SIG-M5 (cell line): ENCODE results near the gene SRRM4.
"Not testable (repeated sequence)": the region's sequence is repeated elsewhere in the genome, so short reads cannot be mapped to it uniquely, and the experiment has no call there.

ENCODE experiments used
- DNase-seq: peaks from one replicate; lab custom pipeline; 2025; lab: John Stamatoyannopoulos, UW

SRRM4 gene

DNA sequence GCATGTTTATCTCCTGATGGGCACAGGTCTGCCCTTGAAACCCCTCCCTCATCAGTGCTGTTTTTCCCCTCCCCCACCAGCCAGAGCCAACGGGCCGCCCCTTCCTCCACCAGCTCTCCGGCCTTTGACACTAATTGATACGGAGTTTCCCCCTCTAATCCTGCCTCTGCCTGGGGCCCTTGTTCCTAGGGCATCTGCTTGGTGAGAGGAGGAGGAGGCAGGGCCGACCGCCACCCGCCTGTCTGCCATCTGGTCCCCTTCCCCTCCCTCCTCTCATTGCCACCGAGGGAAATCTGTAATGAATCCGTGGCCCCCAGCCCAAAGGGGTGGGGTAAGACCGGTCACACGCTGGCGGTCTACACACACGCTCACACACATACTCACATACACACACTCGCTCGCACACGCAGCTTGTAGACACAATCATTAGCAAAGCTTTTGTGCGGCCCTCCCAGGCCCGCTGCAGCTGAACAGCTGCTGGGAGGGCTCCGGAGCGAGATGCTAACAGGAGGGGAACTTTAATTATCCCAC lies 27.4 kb downstream of the SRRM4 start:
- DNase-seq = no peak

- no peak for DNase-seq
These were observed 29.9 kb downstream of the SRRM4 start for GRCh38 chr12:119011231-119011630.

GRCh38 chr12:119012179-119012578 lies 30.8 kb downstream of the SRRM4 start:
- DNase-seq = no peak

GRCh38 chr12:119013023-119013422 lies 31.7 kb downstream of the SRRM4 start:
- DNase-seq = no peak

GRCh38 chr12:119014368-119014767 lies 33.0 kb downstream of the SRRM4 start:
- no peak for DNase-seq

- no peak for DNase-seq
These were observed 35.4 kb downstream of the SRRM4 start for GRCh38 chr12:119016715-119017114.

DNA sequence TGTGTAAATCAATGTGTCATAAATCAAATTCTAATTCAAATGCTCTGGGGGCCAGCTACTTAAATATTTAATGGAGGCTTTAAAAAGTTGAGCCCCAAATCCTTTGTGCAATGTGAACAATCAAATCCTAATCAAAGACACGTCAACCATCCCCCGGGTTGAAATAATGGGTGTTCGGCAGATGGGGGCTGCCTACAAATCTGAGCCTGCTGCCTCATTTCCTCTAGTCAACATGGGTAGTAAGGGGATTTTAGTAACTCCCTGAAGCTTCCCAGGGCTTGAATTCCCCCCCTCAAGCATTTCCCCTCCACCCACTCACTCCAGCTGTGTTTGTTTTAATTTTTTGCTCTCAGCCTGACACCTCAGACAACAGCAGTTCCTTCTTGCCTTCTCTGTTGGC lies 37.8 kb downstream of the SRRM4 start:
- no peak for DNase-seq

- DNase-seq = no peak
These were observed 39.3 kb downstream of the SRRM4 start for GRCh38 chr12:119020406-119021360.

DNA sequence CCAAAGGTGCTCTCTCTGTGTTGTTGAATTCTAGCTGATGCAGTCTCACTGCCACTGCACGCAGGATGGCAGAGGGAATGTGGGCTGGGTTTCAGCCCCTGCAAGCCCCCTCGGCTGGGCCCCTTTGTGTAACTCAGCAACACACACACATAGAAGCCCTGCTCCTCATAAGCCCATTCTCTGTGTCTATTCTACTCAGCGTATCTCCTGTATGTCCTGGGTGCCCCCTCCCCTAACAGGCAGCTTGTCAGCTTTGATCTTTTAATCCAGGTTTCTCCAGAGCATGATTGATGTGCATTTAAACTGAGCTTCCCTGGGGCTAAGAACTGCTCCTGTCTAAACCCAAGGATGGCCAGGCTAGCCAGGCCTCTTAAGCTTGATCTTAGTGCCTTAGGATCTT lies 43.0 kb downstream of the SRRM4 start:
- DNase-seq = no peak

DNA sequence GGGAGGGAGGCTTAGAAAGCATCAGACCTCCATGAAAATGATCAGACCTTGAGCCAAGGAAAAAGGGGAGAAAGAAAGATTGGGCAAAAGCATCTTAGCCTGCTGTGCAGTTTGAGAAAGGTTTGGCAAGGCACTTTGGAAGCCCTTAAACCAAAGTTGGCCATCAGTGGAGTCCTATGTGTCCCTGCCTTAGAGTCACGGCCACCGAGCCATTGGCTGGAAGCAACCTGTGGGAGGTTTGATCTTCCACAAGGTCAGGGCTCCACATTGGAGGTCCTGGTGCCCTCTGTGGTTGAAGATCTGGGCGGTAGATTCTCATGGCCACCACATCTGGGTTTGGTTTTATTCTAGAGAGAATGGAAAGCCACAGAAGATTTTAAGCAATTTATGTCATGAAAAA lies 44.4 kb downstream of the SRRM4 start:
- no peak for DNase-seq

DNA sequence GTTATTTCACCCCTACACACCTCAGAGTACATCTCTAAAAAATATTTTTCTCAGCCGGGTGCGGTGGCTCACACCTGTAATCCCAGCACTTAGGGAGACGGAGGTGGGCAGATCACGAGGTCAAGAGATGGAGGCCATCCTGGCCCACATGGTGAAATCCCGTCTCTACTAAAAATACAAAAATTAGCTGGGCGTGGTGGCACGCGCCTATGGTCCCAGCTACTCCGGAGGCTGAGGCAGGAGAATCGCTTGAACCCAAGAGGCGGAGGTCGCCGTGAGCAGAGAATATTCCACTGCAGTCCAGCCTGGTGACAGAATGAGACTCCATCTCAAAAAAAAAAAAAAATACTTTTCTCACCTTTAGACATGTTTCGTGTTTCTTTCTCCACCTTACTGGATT lies 52.0 kb downstream of the SRRM4 start:
- DNase-seq = not testable (repeated sequence)

DNA sequence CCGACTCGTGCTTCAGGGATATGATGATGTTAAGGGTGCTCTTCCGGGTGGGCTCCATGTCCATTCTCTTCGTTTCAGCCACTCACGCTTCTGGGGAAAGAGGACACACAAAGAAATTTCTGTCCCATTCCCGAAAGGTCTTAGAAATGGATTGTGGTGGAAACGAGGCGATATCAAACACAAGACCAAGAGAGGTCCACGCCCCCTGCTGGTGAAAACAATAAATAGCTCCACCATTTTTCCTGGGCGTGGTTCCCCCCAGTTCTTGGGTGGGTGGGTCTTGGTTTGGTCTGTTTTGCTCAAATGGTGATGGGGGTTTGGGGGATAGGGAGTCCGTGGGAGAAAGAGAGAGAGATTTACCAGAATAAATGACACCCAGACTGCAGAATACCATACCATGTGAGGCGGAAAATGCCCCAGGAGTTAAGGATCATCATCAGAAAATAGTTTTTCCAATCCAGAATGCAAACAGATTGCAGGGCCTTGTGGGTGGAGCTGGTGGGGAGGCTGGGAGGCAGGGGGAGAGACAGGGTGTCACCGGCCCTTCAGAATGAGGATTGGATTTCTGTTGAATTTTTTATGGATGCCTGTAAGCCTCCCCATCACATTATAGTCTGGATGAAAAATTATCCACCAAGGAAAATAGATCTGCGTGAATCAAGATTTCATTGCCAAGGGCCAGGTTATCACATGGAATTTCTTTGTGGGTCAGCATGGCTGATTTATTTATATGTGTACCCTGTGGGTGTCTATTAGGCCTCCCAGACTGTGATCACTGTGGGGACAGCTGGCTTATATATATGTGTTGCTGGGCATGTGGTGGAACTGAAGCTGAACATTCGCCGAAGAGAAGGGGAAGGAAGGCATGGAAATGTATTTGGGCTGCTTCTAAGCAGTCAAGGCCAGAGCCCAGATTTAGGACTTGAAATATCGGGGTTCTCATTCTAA lies 55.8 kb downstream of the SRRM4 start:
- DNase-seq = no peak

DNA sequence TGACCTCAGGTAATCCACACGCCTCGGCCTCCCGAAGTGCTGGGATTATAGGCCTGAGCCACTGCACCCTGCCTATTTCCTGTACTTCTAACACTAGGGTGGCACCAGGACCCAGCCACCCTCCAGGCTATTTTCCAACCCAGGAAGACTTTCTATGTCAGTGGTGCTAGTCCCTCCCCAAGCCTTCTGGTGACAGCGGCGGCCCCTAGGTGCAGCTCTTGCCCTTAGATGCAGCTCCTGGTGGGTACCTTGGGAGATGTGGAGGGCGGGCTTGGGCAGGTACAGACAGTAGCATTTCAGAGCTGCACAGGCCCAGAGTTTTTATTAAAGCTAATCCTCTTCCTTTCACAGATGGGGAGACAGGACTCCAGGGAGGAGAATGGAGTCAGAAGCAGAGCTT lies 62.8 kb downstream of the SRRM4 start:
- no peak for DNase-seq

DNA sequence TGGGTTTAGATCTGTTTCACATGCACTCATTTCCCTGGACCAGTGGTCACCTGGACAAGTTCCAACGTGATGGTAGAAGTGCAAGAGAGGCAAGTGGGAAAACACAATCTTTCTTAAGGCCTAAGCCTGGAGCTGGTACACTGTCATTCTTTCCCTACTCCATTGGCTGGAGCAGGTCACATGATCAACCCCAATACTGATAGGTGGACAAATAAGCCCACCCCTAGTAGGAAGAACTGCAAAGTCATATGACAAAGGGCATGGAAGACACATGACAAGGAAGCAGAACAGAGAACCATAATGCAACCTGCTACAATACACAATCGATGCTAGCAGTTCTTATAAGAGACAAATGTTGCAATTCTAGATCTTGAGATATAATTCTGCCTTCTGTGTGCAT lies 66.3 kb downstream of the SRRM4 start:
- DNase-seq = no peak

- no peak for DNase-seq
These were observed 69.3 kb downstream of the SRRM4 start for GRCh38 chr12:119050663-119051062.

DNA sequence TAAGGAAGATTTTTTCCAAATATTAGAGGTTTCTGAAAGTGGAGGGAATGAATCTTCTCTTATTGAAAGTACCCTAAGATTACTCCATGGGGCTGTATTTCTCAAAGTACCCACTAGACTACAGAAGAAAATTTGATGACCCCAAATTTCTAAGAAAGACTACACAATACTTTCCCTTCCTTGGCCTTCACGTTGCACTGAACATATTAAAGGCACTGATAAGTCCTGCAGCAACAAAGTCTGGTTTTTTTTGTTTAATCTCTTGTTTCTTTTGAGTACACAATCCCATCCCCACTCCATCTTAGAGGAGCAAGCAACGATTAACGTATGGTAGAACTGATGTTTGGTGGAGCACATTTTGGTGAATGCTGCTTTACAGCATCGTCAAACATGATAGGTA lies 70.1 kb downstream of the SRRM4 start:
- DNase-seq = no peak

DNA sequence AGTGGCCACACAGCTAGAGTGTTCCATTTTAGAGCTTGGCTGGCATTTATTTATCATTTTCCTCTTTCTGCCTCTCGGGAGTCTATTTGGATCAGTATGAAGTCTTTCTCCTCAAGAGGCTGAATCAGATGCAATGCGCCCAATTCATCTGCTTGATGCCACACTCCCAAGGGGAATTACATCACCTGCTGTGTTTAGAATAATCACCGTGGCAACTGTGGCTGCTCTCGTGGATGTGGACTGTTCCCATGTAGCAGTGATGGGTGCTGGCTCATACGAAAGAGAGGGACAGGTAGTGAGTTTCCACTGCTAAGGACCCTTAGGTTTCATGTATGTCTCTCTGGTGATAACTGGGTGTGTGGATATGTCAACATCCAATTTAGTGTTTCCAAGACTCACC lies 70.7 kb downstream of the SRRM4 start:
- no peak for DNase-seq

GRCh38 chr12:119055977-119056376 lies 74.6 kb downstream of the SRRM4 start:
- no peak for DNase-seq

- no peak for DNase-seq
These were observed 79.8 kb downstream of the SRRM4 start for GRCh38 chr12:119060847-119061796.

- no peak for DNase-seq
These were observed 87.0 kb downstream of the SRRM4 start for GRCh38 chr12:119068129-119068856.
